ENCODE results near the gene NUMBL.
A peak's percentile ranks its signal among the peaks of the same experiment; 100 is the strongest.

NUMBL gene

GRCh38 chr19:40688987-40689338 lies 1.5 kb downstream of the NUMBL start:
- DNase-seq: no peak

GRCh38 chr19:40688309-40688708 lies 2.1 kb downstream of the NUMBL start:
- DNase-seq: no peak

GRCh38 chr19:40687525-40688016 lies 2.9 kb downstream of the NUMBL start:
- DNase-seq: no peak

- no peak for DNase-seq
These were observed 3.4 kb downstream of the NUMBL start for GRCh38 chr19:40686882-40687524.

GRCh38 chr19:40685563-40685962 lies 4.9 kb downstream of the NUMBL start:
- DNase-seq: no peak

- DNase-seq: no peak
These were observed 5.4 kb downstream of the NUMBL start for GRCh38 chr19:40685016-40685526.

- DNase-seq: no peak
These were observed 6.2 kb downstream of the NUMBL start for GRCh38 chr19:40684280-40684679.

- DNase-seq: no peak
These were observed 7.0 kb downstream of the NUMBL start for GRCh38 chr19:40683437-40683836.

- DNase-seq: no peak
These were observed 8.0 kb downstream of the NUMBL start for GRCh38 chr19:40682431-40682964.

GRCh38 chr19:40681039-40681438 lies 9.4 kb downstream of the NUMBL start:
- DNase-seq: no peak

GRCh38 chr19:40677156-40677555 lies 13.3 kb downstream of the NUMBL start:
- no peak for DNase-seq

GRCh38 chr19:40674291-40674690 lies 16.2 kb downstream of the NUMBL start:
- no peak for DNase-seq

GRCh38 chr19:40673397-40673796 lies 17.1 kb downstream of the NUMBL start:
- no peak for DNase-seq

GRCh38 chr19:40672573-40673299 lies 17.7 kb downstream of the NUMBL start:
- DNase-seq: no peak

GRCh38 chr19:40672038-40672437 lies 18.4 kb downstream of the NUMBL start:
- DNase-seq: no peak

- DNase-seq: no peak
These were observed 19.0 kb downstream of the NUMBL start for GRCh38 chr19:40671404-40671803.

GRCh38 chr19:40668991-40669614 lies 21.3 kb downstream of the NUMBL start:
- no peak for DNase-seq

- DNase-seq: no peak
These were observed 22.8 kb downstream of the NUMBL start for GRCh38 chr19:40667602-40668001.

GRCh38 chr19:40666803-40667438 lies 23.5 kb downstream of the NUMBL start:
- peak in 1 of 2 experiments; percentile 2 for DNase-seq

GRCh38 chr19:40663695-40664692 lies 26.5 kb downstream of the NUMBL start:
- peak in 1 of 2 experiments; percentile 18 for DNase-seq

GRCh38 chr19:40662925-40663694 lies 27.3 kb downstream of the NUMBL start:
- peak; percentile 94 for DNase-seq
